ENCODE results near the gene LAMA5. TPM values are rescaled to one million over a fixed set of nuclear protein-coding genes. Genes with fewer than 3 reads are reported as not detected.
A peak's percentile ranks its signal among the peaks of the same experiment; 100 is the strongest.

The LAMA5 gene
- polyA plus RNA-seq, 1 of the 3 experiments (the other 2 are of a cell fraction), result 27.2 TPM

DNA sequence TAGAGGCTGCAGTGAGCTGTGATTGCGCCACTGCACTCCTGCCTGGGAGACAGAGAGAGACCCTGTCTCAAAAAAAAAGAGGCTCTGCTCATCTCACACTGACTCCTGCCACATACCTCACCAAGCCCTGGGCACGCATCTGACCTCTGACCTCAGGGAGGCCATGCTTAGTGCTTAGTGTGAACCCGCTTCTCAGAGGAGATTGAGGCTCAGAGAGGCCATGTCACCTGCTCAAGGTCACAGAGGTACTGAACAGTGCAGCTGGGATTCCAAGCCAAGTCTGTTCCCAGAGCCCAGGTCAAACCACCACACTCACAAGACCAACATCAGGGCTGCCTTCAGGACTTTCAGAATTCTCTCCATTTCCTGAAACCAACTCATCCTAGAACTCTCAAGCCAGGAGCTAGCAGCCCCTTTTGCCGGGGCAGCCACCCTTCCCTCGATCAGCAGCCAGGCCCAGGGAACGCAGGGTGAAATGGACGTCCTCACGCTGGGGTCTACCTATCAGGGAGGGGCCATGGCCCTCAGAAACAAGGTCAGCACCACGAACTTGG, 37.1 kb upstream of the LAMA5 start:
- Histone ChIP-seq H3K79me2 (ENCODE audit: insufficient read depth) (peaks cover 10% of the 10 kb centered on the region; the same call in 1 of the 2 replicates), H3K9me2 (no peaks in the 10 kb centered on the region), H3K27ac (ENCODE audit: low read depth in 2 of 2, low read length in 1 of 2) (no peak overlapping the region), H4K20me1 (ENCODE audit: insufficient read depth) (peaks cover 5% of the 10 kb centered on the region; the same call in 1 of the 2 replicates), H3K36me3 (replicated peaks in 1 of 2; ENCODE audit: control insufficient read depth in 1 of 2, insufficient read depth in 2 of 2, low read length in 1 of 2) (no peaks in the 10 kb centered on the region), H3K9ac (no peak overlapping the region), H3K4me1 (ENCODE audit: control insufficient read depth in 1 of 2, insufficient read depth in 2 of 2, low read depth in 1 of 2, low read length in 1 of 2) (peaks cover 0 to 47% of the 10 kb centered on the region in 2 experiments; a peak in 1 of 4 replicates), H2AFZ (ENCODE audit: low read depth) (no peak overlapping the region), H3F3A (replicated peaks; ENCODE audit: insufficient read depth) (no peaks in the 10 kb centered on the region), H3K4me3 (ENCODE audit: low read depth in 2 of 2, low read length in 1 of 2) (no peak overlapping the region), H3K27me3 (ENCODE audit: insufficient read depth) (no peaks in the 10 kb centered on the region), H3K4me2 (no peak overlapping the region), H3K9me3 (no peaks in the 10 kb centered on the region)
- TF ChIP-seq ELF1 (IDR thresholded peaks at IDR 0.05), result no peak
- ChIA-PET POLR2A (no interaction called here), CTCF (interaction anchor here (0.8 to 2.2 kb wide), 7 partner anchors 10 to 388 kb away, joined by 3 to 9 read pairs (median 3); no protein-coding TSS in a partner anchor)
- 92% methylated on average over 7 of the region's 9 CpGs for WGBS (ENCODE audit: low lambda C conversion rate)
- no peak for DNase-seq

DNA sequence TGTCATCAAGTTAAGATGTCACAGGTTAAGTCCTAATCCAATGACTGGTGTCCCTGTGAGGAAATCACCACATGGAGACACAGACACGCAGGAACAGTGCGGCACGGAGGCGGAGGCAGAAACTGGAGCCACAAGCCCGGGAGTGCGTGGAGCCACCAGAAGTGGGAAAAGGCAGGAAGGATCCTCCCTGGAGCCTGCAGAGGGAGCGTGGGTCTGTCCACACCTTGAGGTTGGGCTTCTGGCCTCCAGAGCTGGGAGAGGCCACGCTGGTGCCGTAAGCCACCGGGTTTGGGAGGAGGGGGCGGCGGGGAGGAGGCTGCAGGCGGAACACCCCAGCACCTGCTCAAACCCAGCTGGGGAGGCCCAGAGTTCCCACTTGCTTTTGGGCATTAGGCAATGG, 36.2 kb upstream of the LAMA5 start:
- no peaks in the 10 kb centered on the region for H3F3A ChIP-seq (replicated peaks; ENCODE audit: insufficient read depth)
- CTCF ChIA-PET, result interaction anchor here (0.8 to 1.5 kb wide), 6 partner anchors 12 to 404 kb away, joined by 3 to 5 read pairs (median 3); partner anchors contain the start of gene ADRM1
- no peaks in the 10 kb centered on the region for H3K9me2 ChIP-seq
- POLR2A ChIA-PET, result interaction anchor here (1.3 kb wide), 1 partner anchor 16 kb away, joined by 4 read pairs; no protein-coding TSS in a partner anchor
- H4K20me1 ChIP-seq (ENCODE audit: insufficient read depth), result peaks cover 5% of the 10 kb centered on the region; the same call in 1 of the 2 replicates
- no peak overlapping the region for H2AFZ ChIP-seq (ENCODE audit: low read depth)
- no peaks in the 10 kb centered on the region for H3K36me3 ChIP-seq (replicated peaks in 1 of 2; ENCODE audit: control insufficient read depth in 1 of 2, insufficient read depth in 2 of 2, low read length in 1 of 2)
- no peaks in the 10 kb centered on the region for H3K9me3 ChIP-seq
- H3K4me3 ChIP-seq (ENCODE audit: low read depth in 2 of 2, low read length in 1 of 2), result no peak overlapping the region
- no peak overlapping the region for H3K9ac ChIP-seq
- peak overlapping the region in 1 of 2 experiments; percentile 43; a peak in 1 of 4 replicates for H3K27ac ChIP-seq (ENCODE audit: low read depth in 2 of 2, low read length in 1 of 2)
- H3K27me3 ChIP-seq (ENCODE audit: insufficient read depth), result no peaks in the 10 kb centered on the region
- H3K4me1 ChIP-seq (ENCODE audit: control insufficient read depth in 1 of 2, insufficient read depth in 2 of 2, low read depth in 1 of 2, low read length in 1 of 2), result peaks cover 0 to 47% of the 10 kb centered on the region in 2 experiments; a peak in 1 of 4 replicates
- 98% methylated on average over 13 of the region's 13 CpGs for WGBS (ENCODE audit: low lambda C conversion rate)
- H3K4me2 ChIP-seq, result no peak overlapping the region
- DNase-seq, result no peak
- TF ChIP-seq JUND (IDR thresholded peaks at IDR 0.05), result no peak
- TF ChIP-seq YY1 (IDR thresholded peaks at IDR 0.05; ENCODE audit: low read depth), result no peak
- TF ChIP-seq TCF12 (IDR thresholded peaks at IDR 0.05), result no peak
- no peak for TF ChIP-seq FOSL2 (IDR thresholded peaks at IDR 0.05; ENCODE audit: borderline replicate concordance, low read depth)
- TF ChIP-seq, protein P1, sequence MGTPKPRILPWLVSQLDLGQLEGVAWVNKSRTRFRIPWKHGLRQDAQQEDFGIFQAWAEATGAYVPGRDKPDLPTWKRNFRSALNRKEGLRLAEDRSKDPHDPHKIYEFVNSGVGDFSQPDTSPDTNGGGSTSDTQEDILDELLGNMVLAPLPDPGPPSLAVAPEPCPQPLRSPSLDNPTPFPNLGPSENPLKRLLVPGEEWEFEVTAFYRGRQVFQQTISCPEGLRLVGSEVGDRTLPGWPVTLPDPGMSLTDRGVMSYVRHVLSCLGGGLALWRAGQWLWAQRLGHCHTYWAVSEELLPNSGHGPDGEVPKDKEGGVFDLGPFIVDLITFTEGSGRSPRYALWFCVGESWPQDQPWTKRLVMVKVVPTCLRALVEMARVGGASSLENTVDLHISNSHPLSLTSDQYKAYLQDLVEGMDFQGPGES (IDR thresholded peaks at IDR 0.05; ENCODE audit: low read depth, low read length), result no peak
- TF ChIP-seq, protein P2, sequence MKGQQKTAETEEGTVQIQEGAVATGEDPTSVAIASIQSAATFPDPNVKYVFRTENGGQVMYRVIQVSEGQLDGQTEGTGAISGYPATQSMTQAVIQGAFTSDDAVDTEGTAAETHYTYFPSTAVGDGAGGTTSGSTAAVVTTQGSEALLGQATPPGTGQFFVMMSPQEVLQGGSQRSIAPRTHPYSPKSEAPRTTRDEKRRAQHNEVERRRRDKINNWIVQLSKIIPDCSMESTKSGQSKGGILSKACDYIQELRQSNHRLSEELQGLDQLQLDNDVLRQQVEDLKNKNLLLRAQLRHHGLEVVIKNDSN (IDR thresholded peaks at IDR 0.05; ENCODE audit: borderline replicate concordance, low read depth), result no peak
- no peak for TF ChIP-seq NFIC (IDR thresholded peaks at IDR 0.05; ENCODE audit: borderline replicate concordance)
- peaks cover 10% of the 10 kb centered on the region; the same call in 1 of the 2 replicates for H3K79me2 ChIP-seq (ENCODE audit: insufficient read depth)
